Nephron progenitor cell (in vitro differentiated cells): Measurements from ENCODE around the gene PAPSS2.

ENCODE experiments used
- DNase-seq: peaks from one replicate; pipeline ENCODE4 v3.0.0; 2021
- H3K27ac Mint-ChIP-seq: 2 replicates; pipeline ENCODE4 v1.8.0; 2021; ENCODE audit warnings: mild to moderate bottlenecking, moderate library complexity, mixed read lengths
- H3K27me3 Mint-ChIP-seq: 2 replicates; pipeline ENCODE4 v1.8.0; 2021; ENCODE audit warnings: mild to moderate bottlenecking, low read depth, mixed read lengths; ENCODE audit not compliant: poor library complexity
- H3K36me3 Mint-ChIP-seq: 2 replicates; pipeline ENCODE4 v1.8.0; 2021; ENCODE audit warnings: low read depth, mixed read lengths
- H3K4me1 Mint-ChIP-seq: 2 replicates; pipeline ENCODE4 v1.8.0; 2021; ENCODE audit warnings: mixed read lengths
- H3K4me3 Mint-ChIP-seq: 2 replicates; pipeline ENCODE4 v1.8.0; 2021; ENCODE audit warnings: mild to moderate bottlenecking, moderate library complexity, mixed read lengths
- H3K9me3 Mint-ChIP-seq: 2 replicates; pipeline ENCODE4 v1.8.0; 2021; ENCODE audit warnings: mild to moderate bottlenecking, moderate library complexity, mixed read lengths
- CTCF ChIP-seq: fragments of 200-600 bp; sonication (generic); IDR thresholded peaks from 2 replicates; pipeline ENCODE4 v1.5.0; 2021; ENCODE audit warnings: antibody characterized with exemption

Gene PAPSS2

DNA sequence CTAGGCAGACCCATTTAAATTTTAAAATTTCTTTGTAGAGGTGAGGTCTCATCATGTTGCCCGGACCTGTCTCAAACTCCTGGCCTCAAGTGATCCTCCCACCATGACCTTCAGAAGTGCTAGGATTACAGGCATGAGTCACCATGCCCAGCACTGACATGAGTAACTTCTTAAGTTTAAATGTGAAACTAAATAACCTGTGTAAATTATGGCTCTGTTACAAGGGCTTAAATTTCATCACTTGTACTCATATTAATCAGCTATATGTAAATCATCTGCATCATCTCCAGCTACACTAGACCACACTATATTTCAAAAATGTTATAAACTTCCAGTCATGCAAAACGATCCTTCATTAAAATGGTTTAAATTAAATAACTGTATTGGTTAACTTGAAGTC lies 102.2 kb downstream of the PAPSS2 start:
- no peak for DNase-seq
- TF ChIP-seq CTCF, result no peak
- no peak overlapping the region for H3K4me3 Mint-ChIP-seq
- peaks cover 41% of the 10 kb centered on the region for H3K36me3 Mint-ChIP-seq
- H3K4me1 Mint-ChIP-seq, result peaks cover 17% of the 10 kb centered on the region
- H3K9me3 Mint-ChIP-seq, result peaks cover 5% of the 10 kb centered on the region
- H3K27ac Mint-ChIP-seq, result peak overlapping the region; percentile 29
- H3K27me3 Mint-ChIP-seq, result no peaks in the 10 kb centered on the region

GRCh38 chr10:87763086-87763861 lies 103.6 kb downstream of the PAPSS2 start:
- Mint-ChIP-seq H3K4me3 (no peak overlapping the region), H3K9me3 (peaks cover 5% of the 10 kb centered on the region), H3K27me3 (peaks cover 4% of the 10 kb centered on the region)

GRCh38 chr10:87764072-87764934 lies 104.6 kb downstream of the PAPSS2 start:
- peaks cover 60% of the 10 kb centered on the region for H3K36me3 Mint-ChIP-seq
- H3K4me3 Mint-ChIP-seq, result no peak overlapping the region
- H3K27me3 Mint-ChIP-seq, result peaks cover 4% of the 10 kb centered on the region
- peak overlapping the region; percentile 26 for H3K27ac Mint-ChIP-seq
- no peak for TF ChIP-seq CTCF
- H3K9me3 Mint-ChIP-seq, result peaks cover 5% of the 10 kb centered on the region
- peaks cover 17% of the 10 kb centered on the region for H3K4me1 Mint-ChIP-seq
- no peak for DNase-seq

More at GRCh38 chr10:87763086-87763861, 103.6 kb downstream of the PAPSS2 start:
- TF ChIP-seq CTCF, result no peak
- no peak for DNase-seq
- Mint-ChIP-seq H3K36me3 (peaks cover 55% of the 10 kb centered on the region), H3K27ac (peak overlapping the region; percentile 26), H3K4me1 (peaks cover 17% of the 10 kb centered on the region)

DNA sequence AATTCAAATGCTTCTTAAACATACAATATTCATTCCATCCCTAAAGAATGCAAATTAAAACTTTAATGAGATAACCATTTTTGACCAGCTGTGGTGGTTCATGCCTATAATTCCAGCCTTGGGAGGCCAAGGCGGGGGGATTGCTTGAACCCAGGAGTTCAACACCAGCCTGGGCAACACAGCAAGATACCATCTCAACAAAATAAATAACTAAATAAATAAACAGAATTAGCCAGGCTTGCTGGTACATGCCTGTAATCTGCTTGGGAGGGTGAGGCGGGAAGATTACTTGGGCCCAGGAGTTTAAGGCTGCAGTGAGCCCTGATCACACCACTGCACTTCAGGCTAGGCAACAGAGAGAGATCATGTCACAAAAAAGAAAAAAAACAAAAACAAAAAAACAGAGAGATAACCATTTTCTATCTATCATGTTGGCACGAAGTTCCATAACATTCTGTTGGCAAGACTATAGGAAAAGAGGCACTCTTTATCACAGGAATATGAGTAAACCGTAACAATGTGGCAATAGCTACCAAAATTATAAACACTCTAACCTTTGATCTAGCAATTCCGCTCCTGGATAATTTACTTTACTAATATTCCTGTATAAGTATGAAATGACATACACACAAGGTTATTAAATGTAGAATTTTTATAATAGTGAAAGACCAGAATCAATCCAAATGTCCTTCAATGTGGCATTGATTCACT lies 106.1 kb downstream of the PAPSS2 start:
- Mint-ChIP-seq H3K36me3 (peaks cover 69% of the 10 kb centered on the region), H3K27ac (no peak overlapping the region), H3K4me3 (no peak overlapping the region), H3K9me3 (peaks cover 5% of the 10 kb centered on the region), H3K4me1 (peaks cover 17% of the 10 kb centered on the region), H3K27me3 (peaks cover 4% of the 10 kb centered on the region)
- DNase-seq, result no peak
- TF ChIP-seq CTCF, result no peak

- Mint-ChIP-seq H3K36me3 (peaks cover 64% of the 10 kb centered on the region), H3K27ac (peak overlapping the region; percentile 64), H3K9me3 (peaks cover 5% of the 10 kb centered on the region), H3K4me3 (no peak overlapping the region), H3K27me3 (peaks cover 4% of the 10 kb centered on the region), H3K4me1 (peaks cover 12% of the 10 kb centered on the region)
- no peak for TF ChIP-seq CTCF
- no peak for DNase-seq
Observed at GRCh38 chr10:87767253-87767652, 107.6 kb downstream of the PAPSS2 start.
